GM12878 (cell line): ENCODE measurements around the gene TSPAN31. TPM values are rescaled to one million over a fixed set of nuclear protein-coding genes. Genes with fewer than 3 reads are reported as not detected.

Experiments
- CREB1 ChIP-seq: IDR thresholded peaks from 2 replicates; pipeline ENCODE4 v1.6.1; 2012; ENCODE audit warnings: low read depth, mild to moderate bottlenecking, inconsistent platforms
- GABPA ChIP-seq: IDR thresholded peaks from 2 replicates; pipeline ENCODE4 v1.6.1; 2014; ENCODE audit warnings: antibody characterized with exemption, low read depth, mild to moderate bottlenecking, inconsistent platforms
- HDGF ChIP-seq: fragments of 450-650 bp; IDR thresholded peaks from 2 replicates; pipeline ENCODE4 v1.6.1; 2016; ENCODE audit warnings: antibody characterized with exemption
- MEF2A ChIP-seq: IDR thresholded peaks from 2 replicates; pipeline ENCODE4 v1.6.1; 2011; ENCODE audit warnings: low read depth, mild to moderate bottlenecking, low read length, moderate library complexity; ENCODE audit not compliant: insufficient read depth
- MTA2 ChIP-seq: fragments of 450-650 bp; IDR thresholded peaks from 2 replicates; pipeline ENCODE4 v1.6.1; 2016; ENCODE audit warnings: low read depth, mild to moderate bottlenecking, moderate library complexity
- PML ChIP-seq: IDR thresholded peaks from 2 replicates; pipeline ENCODE4 v1.6.1; 2012; ENCODE audit warnings: low read length, inconsistent platforms
- SIX5 ChIP-seq: IDR thresholded peaks from 2 replicates; pipeline ENCODE4 v1.6.1; 2011; ENCODE audit warnings: mild to moderate bottlenecking, low read depth, low read length, moderate library complexity; ENCODE audit not compliant: severe bottlenecking
- SREBF2 ChIP-seq: IDR thresholded peaks from 2 replicates; pipeline ENCODE4 v1.6.1; 2012; ENCODE audit warnings: mild to moderate bottlenecking, low read length
- ZNF622 ChIP-seq: fragments of 450-650 bp; IDR thresholded peaks from 2 replicates; pipeline ENCODE4 v1.6.1; 2017; ENCODE audit warnings: mild to moderate bottlenecking, inconsistent platforms
- polyA plus RNA-seq, 11 experiments: library from polyadenylated mRNA; depleted of rRNA in 4 of 11; unstranded in 6 of 11; stranded (reverse) in 5 of 11; fragments of >200 nt; fragmentation: Nextera tagmentation in 4 of 11; fragmentation: Illumina TruSeq in 1 of 11; extraction: Ambion mirVana in 4 of 11; extraction: Trizol in 1 of 11; gene quantifications; 1 replicate in 1 of 11; 2 replicates in 10 of 11; pipeline versions ENCODE4 v1.2.1 to v1.2.3, GENCODE V29; 2011 to 2016; ENCODE audit warnings: inconsistent platforms in 2 of 11, missing spikeins in 2 of 11, low read depth in 1 of 11
- total RNA-seq, 4 experiments: library from RNA; depleted of rRNA in 3 of 4; stranded (reverse); fragments of >200 nt in 3 of 4; fragmentation: Illumina TruSeq in 1 of 4; extraction: Trizol in 1 of 4; gene quantifications; 2 replicates each; pipeline versions ENCODE4 v1.2.1 to v1.2.3, GENCODE V29; 2013 to 2021
- TF ChIP-seq, protein P1 (sequence below): fragments of 450-650 bp; IDR thresholded peaks from 2 replicates; pipeline ENCODE4 v1.6.1; 2017; ENCODE audit warnings: antibody characterized with exemption, mild to moderate bottlenecking, moderate library complexity
- TF ChIP-seq, protein P2 (sequence below): IDR thresholded peaks from 2 replicates; pipeline ENCODE4 v1.6.1; 2012; ENCODE audit warnings: mild to moderate bottlenecking, low read depth, low read length
- TF ChIP-seq, protein P3 (sequence below): fragments of 450-650 bp; formaldehyde crosslinking; IDR thresholded peaks from 2 replicates; pipeline ENCODE4 v1.4.0; 2022; ENCODE audit warnings: mild to moderate bottlenecking, moderate library complexity
- TF ChIP-seq, protein P4 (sequence below): IDR thresholded peaks from 2 replicates; pipeline ENCODE4 v1.6.1; 2011; ENCODE audit warnings: low read depth, mild to moderate bottlenecking, low read length, moderate library complexity, borderline replicate concordance; ENCODE audit errors: extremely low read depth
- TF ChIP-seq, protein P5 (sequence below): IDR thresholded peaks from 2 replicates; pipeline ENCODE4 v1.6.1; 2011; ENCODE audit warnings: low read depth, low read length, improper control_type of control experiment, borderline replicate concordance
- TF ChIP-seq, protein P6 (sequence below): fragments of 450-650 bp; IDR thresholded peaks from 2 replicates; pipeline ENCODE4 v1.6.1; 2017; ENCODE audit warnings: mild to moderate bottlenecking, low read depth, inconsistent platforms; ENCODE audit not compliant: poor library complexity, severe bottlenecking

The TSPAN31 gene
- total and polyA plus RNA-seq, 10 of the 15 experiments (the other 5 are each of a cell fraction or from before 2014, with no cell fraction given), result 11.8 to 32.2 (median 24.7) TPM

DNA sequence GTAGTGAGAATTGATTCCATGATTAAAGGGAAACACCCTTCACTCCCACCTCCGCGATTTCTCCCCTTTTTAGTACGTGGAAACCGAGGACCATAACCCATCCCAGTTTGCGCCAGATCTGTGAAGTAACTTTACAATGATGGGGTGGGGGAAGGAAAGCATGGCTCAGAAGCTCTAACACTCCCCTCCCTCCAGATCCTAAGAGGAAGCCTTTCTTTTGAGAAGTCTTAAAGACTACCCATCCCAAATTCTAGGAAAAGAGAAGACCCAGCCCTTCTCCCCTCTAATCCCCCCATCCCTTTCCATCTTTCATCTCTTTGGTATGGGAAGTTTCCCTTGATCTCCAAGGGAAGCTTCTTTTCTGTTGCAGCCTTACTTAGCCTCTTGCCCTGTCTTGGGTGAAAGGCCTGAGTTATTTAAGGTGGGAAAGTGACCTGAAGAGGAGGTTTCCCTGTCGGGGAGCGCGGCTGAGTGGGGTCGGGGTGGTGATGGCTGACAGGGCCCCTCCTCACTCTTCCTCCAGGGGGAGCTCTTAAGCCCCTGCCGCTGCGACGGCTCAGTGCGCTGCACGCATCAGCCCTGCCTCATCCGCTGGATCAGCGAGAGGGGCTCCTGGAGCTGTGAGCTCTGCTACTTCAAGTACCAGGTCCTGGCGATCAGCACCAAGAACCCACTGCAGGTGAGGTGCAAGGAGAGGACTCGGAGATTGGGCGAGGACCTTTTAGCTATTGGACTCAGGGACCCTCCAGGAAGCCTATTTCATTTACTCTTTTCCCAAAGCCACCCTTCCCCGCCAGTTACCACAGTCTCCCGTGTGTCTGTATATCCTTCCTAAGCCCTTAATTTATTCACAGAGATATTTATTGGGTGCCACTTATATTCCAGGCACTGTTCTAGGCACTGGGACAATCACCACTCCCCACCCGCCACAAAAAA, 11.8 kb downstream of the TSPAN31 start (continued):
- TF ChIP-seq, protein P1, sequence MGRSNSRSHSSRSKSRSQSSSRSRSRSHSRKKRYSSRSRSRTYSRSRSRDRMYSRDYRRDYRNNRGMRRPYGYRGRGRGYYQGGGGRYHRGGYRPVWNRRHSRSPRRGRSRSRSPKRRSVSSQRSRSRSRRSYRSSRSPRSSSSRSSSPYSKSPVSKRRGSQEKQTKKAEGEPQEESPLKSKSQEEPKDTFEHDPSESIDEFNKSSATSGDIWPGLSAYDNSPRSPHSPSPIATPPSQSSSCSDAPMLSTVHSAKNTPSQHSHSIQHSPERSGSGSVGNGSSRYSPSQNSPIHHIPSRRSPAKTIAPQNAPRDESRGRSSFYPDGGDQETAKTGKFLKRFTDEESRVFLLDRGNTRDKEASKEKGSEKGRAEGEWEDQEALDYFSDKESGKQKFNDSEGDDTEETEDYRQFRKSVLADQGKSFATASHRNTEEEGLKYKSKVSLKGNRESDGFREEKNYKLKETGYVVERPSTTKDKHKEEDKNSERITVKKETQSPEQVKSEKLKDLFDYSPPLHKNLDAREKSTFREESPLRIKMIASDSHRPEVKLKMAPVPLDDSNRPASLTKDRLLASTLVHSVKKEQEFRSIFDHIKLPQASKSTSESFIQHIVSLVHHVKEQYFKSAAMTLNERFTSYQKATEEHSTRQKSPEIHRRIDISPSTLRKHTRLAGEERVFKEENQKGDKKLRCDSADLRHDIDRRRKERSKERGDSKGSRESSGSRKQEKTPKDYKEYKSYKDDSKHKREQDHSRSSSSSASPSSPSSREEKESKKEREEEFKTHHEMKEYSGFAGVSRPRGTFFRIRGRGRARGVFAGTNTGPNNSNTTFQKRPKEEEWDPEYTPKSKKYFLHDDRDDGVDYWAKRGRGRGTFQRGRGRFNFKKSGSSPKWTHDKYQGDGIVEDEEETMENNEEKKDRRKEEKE, result no peak
- TF ChIP-seq, protein P2, sequence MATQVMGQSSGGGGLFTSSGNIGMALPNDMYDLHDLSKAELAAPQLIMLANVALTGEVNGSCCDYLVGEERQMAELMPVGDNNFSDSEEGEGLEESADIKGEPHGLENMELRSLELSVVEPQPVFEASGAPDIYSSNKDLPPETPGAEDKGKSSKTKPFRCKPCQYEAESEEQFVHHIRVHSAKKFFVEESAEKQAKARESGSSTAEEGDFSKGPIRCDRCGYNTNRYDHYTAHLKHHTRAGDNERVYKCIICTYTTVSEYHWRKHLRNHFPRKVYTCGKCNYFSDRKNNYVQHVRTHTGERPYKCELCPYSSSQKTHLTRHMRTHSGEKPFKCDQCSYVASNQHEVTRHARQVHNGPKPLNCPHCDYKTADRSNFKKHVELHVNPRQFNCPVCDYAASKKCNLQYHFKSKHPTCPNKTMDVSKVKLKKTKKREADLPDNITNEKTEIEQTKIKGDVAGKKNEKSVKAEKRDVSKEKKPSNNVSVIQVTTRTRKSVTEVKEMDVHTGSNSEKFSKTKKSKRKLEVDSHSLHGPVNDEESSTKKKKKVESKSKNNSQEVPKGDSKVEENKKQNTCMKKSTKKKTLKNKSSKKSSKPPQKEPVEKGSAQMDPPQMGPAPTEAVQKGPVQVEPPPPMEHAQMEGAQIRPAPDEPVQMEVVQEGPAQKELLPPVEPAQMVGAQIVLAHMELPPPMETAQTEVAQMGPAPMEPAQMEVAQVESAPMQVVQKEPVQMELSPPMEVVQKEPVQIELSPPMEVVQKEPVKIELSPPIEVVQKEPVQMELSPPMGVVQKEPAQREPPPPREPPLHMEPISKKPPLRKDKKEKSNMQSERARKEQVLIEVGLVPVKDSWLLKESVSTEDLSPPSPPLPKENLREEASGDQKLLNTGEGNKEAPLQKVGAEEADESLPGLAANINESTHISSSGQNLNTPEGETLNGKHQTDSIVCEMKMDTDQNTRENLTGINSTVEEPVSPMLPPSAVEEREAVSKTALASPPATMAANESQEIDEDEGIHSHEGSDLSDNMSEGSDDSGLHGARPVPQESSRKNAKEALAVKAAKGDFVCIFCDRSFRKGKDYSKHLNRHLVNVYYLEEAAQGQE, result no peak
- TF ChIP-seq MTA2, result no peak
- TF ChIP-seq GABPA, result no peak
- TF ChIP-seq, protein P3, sequence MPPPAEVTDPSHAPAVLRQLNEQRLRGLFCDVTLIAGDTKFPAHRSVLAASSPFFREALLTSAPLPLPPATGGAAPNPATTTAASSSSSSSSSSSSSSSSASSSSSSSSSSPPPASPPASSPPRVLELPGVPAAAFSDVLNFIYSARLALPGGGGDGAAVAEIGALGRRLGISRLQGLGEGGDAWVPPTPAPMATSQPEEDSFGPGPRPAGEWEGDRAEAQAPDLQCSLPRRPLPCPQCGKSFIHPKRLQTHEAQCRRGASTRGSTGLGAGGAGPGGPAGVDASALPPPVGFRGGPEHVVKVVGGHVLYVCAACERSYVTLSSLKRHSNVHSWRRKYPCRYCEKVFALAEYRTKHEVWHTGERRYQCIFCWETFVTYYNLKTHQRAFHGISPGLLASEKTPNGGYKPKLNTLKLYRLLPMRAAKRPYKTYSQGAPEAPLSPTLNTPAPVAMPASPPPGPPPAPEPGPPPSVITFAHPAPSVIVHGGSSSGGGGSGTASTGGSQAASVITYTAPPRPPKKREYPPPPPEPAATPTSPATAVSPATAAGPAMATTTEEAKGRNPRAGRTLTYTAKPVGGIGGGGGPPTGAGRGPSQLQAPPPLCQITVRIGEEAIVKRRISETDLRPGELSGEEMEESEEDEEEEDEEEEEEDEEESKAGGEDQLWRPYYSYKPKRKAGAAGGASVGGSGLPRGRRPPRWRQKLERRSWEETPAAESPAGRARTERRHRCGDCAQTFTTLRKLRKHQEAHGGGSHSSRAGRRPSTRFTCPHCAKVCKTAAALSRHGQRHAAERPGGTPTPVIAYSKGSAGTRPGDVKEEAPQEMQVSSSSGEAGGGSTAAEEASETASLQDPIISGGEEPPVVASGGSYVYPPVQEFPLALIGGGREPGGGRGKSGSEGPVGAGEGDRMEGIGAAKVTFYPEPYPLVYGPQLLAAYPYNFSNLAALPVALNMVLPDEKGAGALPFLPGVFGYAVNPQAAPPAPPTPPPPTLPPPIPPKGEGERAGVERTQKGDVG (CRISPR knock-in tag), result no peak
- TF ChIP-seq, protein P4, sequence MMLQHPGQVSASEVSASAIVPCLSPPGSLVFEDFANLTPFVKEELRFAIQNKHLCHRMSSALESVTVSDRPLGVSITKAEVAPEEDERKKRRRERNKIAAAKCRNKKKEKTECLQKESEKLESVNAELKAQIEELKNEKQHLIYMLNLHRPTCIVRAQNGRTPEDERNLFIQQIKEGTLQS, result no peak
- no peak for TF ChIP-seq ZNF622
- TF ChIP-seq CREB1, result peak; percentile 57
- TF ChIP-seq, protein P5, sequence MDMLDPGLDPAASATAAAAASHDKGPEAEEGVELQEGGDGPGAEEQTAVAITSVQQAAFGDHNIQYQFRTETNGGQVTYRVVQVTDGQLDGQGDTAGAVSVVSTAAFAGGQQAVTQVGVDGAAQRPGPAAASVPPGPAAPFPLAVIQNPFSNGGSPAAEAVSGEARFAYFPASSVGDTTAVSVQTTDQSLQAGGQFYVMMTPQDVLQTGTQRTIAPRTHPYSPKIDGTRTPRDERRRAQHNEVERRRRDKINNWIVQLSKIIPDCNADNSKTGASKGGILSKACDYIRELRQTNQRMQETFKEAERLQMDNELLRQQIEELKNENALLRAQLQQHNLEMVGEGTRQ, result no peak
- 0 out of 2 replicates have a peak, but pooled peaks have one; percentile 24 for TF ChIP-seq HDGF
- TF ChIP-seq, protein P6, sequence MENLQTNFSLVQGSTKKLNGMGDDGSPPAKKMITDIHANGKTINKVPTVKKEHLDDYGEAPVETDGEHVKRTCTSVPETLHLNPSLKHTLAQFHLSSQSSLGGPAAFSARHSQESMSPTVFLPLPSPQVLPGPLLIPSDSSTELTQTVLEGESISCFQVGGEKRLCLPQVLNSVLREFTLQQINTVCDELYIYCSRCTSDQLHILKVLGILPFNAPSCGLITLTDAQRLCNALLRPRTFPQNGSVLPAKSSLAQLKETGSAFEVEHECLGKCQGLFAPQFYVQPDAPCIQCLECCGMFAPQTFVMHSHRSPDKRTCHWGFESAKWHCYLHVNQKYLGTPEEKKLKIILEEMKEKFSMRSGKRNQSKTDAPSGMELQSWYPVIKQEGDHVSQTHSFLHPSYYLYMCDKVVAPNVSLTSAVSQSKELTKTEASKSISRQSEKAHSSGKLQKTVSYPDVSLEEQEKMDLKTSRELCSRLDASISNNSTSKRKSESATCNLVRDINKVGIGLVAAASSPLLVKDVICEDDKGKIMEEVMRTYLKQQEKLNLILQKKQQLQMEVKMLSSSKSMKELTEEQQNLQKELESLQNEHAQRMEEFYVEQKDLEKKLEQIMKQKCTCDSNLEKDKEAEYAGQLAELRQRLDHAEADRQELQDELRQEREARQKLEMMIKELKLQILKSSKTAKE, result no peak
- no peak for TF ChIP-seq PML
- TF ChIP-seq SREBF2, result no peak
- TF ChIP-seq SIX5, result no peak
- no peak for TF ChIP-seq MEF2A
